LNCAP (cell line): ENCODE measurements around the gene FN3K.

Experiments
- CTCF ChIP-seq: fragments of 450-650 bp; IDR thresholded peaks from 2 replicates; pipeline ENCODE4 v1.5.1; 2017; ENCODE audit warnings: mild to moderate bottlenecking

The FN3K gene

GRCh38 chr17:82751171-82751570 is 15.8 kb downstream of the FN3K start:
- TF ChIP-seq CTCF = no peak

GRCh38 chr17:82751571-82752370 is 16.4 kb downstream of the FN3K start, which contains the start of gene TBCD:
Gene TBCD, plus strand, starts transcription at chr17:82752065. Its CDS starts 129 bp downstream, at chr17:82752194.
- no peak for TF ChIP-seq CTCF

GRCh38 chr17:82752371-82753200 is 17.2 kb downstream of the FN3K start:
- TF ChIP-seq CTCF = no peak

- TF ChIP-seq CTCF = no peak
Measured at GRCh38 chr17:82753201-82753464, 17.7 kb downstream of the FN3K start.

GRCh38 chr17:82754297-82755208 is 19.1 kb downstream of the FN3K start:
- no peak for TF ChIP-seq CTCF

- TF ChIP-seq CTCF = no peak
Measured at GRCh38 chr17:82756166-82756565, 20.8 kb downstream of the FN3K start.

GRCh38 chr17:82765371-82765770 is 30.0 kb downstream of the FN3K start:
- TF ChIP-seq CTCF = no peak
